CD14-positive monocyte (primary cell): ENCODE measurements around the gene MRRF. TPM values are rescaled to one million over a fixed set of nuclear protein-coding genes. Genes with fewer than 3 reads are reported as not detected.

Source experiments
- DNase-seq, 3 donors: peaks; one replicate each; pipeline ENCODE4 v3.0.0-alpha.2; 2011 to 2022
- H2AFZ ChIP-seq: 2 replicates; pipeline ENCODE4 v1.6.0; 2012; ENCODE audit warnings: mild to moderate bottlenecking, low read depth, low read length, inconsistent platforms; ENCODE audit not compliant: insufficient read depth, poor library complexity, severe bottlenecking
- H3K27ac ChIP-seq, 2 donors: 1 replicate in 1 of 2; 2 replicates in 1 of 2; pipeline ENCODE4 v1.5.1; 2012 to 2013; ENCODE audit warnings: low read length in 2 of 2, control low read depth in 1 of 2, inconsistent platforms in 1 of 2, low read depth in 1 of 2, mild to moderate bottlenecking in 1 of 2
- H3K27me3 ChIP-seq, 2 donors: one replicate each; pipeline versions ENCODE4 v1.6.0 to v1.6.1; 2011 to 2013; ENCODE audit warnings: low read length in 2 of 2; ENCODE audit not compliant: control insufficient read depth in 2 of 2, insufficient read depth in 2 of 2
- H3K36me3 ChIP-seq, 2 donors: replicated peaks in 1 of 2; 1 replicate in 1 of 2; 2 replicates in 1 of 2; pipeline versions ENCODE4 v1.5.1 to v1.6.1; 2012 to 2013; ENCODE audit warnings: low read length in 2 of 2, control low read depth in 1 of 2, inconsistent platforms in 1 of 2, mild to moderate bottlenecking in 1 of 2; ENCODE audit not compliant: insufficient read depth in 2 of 2, control insufficient read depth in 1 of 2
- H3K4me1 ChIP-seq, 2 donors: 1 replicate in 1 of 2; 2 replicates in 1 of 2; pipeline versions ENCODE4 v1.5.1 to v1.6.1; 2012 to 2013; ENCODE audit warnings: low read length in 2 of 2, control low read depth in 1 of 2, inconsistent platforms in 1 of 2, mild to moderate bottlenecking in 1 of 2, moderate library complexity in 1 of 2; ENCODE audit not compliant: insufficient read depth in 2 of 2, control insufficient read depth in 1 of 2
- H3K4me2 ChIP-seq: replicated peaks from 2 replicates; pipeline ENCODE3; 2012; ENCODE audit warnings: low read length, moderate library complexity, mild to moderate bottlenecking; ENCODE audit not compliant: poor library complexity, severe bottlenecking; ENCODE audit errors: extremely low read depth
- H3K4me3 ChIP-seq, 3 experiments: fragments of 200-600 bp in 1 of 3; sonication (generic) in 1 of 3; replicated peaks in 1 of 3; 1 replicate in 2 of 3; 2 replicates in 1 of 3; pipeline ENCODE4 v1.5.1; 2011 to 2013; ENCODE audit warnings: low read length in 3 of 3, mild to moderate bottlenecking in 3 of 3, control low read depth in 2 of 3, low read depth in 2 of 3, inconsistent platforms in 1 of 3, moderate library complexity in 1 of 3
- H3K79me2 ChIP-seq: 2 replicates; pipeline ENCODE4 v1.6.0; 2012; ENCODE audit warnings: mild to moderate bottlenecking, control low read depth, inconsistent platforms, low read length, moderate library complexity; ENCODE audit not compliant: insufficient read depth
- H3K9ac ChIP-seq: 2 replicates; pipeline ENCODE4 v1.6.0; 2017; ENCODE audit warnings: low read length, mild to moderate bottlenecking; ENCODE audit not compliant: insufficient read depth, poor library complexity, severe bottlenecking
- H3K9me3 ChIP-seq, 2 donors: replicated peaks in 1 of 2; 1 replicate in 1 of 2; 2 replicates in 1 of 2; pipeline versions ENCODE4 v1.5.1 to v1.6.1; 2012 to 2013; ENCODE audit warnings: low read length in 2 of 2, control low read depth in 1 of 2; ENCODE audit not compliant: control insufficient read depth in 1 of 2, insufficient read depth in 1 of 2
- H4K20me1 ChIP-seq: 2 replicates; pipeline ENCODE4 v1.6.0; 2012; ENCODE audit warnings: mild to moderate bottlenecking, low read length, control low read depth, moderate library complexity; ENCODE audit not compliant: insufficient read depth
- H3K27ac Mint-ChIP-seq, 7 donors: one replicate each; pipeline ENCODE4 v1.8.0; 2020; ENCODE audit warnings: mild to moderate bottlenecking in 7 of 7, mixed read lengths in 7 of 7, moderate library complexity in 6 of 7, inconsistent platforms in 2 of 7
- H3K27me3 Mint-ChIP-seq, 3 donors: one replicate each; pipeline ENCODE4 v1.8.0; 2021 to 2022; ENCODE audit warnings: low read depth in 3 of 3, mild to moderate bottlenecking in 3 of 3, mixed read lengths in 3 of 3, moderate library complexity in 3 of 3, inconsistent platforms in 1 of 3
- H3K36me3 Mint-ChIP-seq, 2 donors: one replicate each; pipeline ENCODE4 v1.8.0; 2020; ENCODE audit warnings: mixed read lengths in 2 of 2, inconsistent platforms in 1 of 2, mild to moderate bottlenecking in 1 of 2
- H3K4me1 Mint-ChIP-seq: one replicate; pipeline ENCODE4 v1.8.0; 2020; ENCODE audit warnings: mild to moderate bottlenecking, mixed read lengths
- H3K4me3 Mint-ChIP-seq, 2 donors: one replicate each; pipeline ENCODE4 v1.8.0; 2020; ENCODE audit warnings: mild to moderate bottlenecking in 2 of 2, mixed read lengths in 2 of 2, moderate library complexity in 1 of 2
- H3K9me3 Mint-ChIP-seq, 7 donors: one replicate each; pipeline ENCODE4 v1.8.0; 2020 to 2022; ENCODE audit warnings: mixed read lengths in 7 of 7, mild to moderate bottlenecking in 6 of 7, moderate library complexity in 6 of 7, inconsistent platforms in 2 of 7
- WGBS: methylation state at CpG from one replicate; pipeline ENCODE4 v1.1.5; 2013; ENCODE audit warnings: missing lambda C conversion rate; ENCODE audit not compliant: insufficient coverage; 5-methylcytosine and 5-hydroxymethylcytosine counted together
- intact Hi-C, 2 donors: fragments of 100-400 bp; cut with micrococcal nuclease; formaldehyde crosslinking; loops; one replicate each; pipeline versions ENCODE4 v1.15.0 to v1.15.1; 2023
- polyA plus RNA-seq, 3 donors: library from polyadenylated mRNA; depleted of rRNA in 1 of 3; unstranded in 2 of 3; stranded (reverse) in 1 of 3; fragments of 300-500 nt in 2 of 3; fragments of >200 nt in 1 of 3; fragmentation: Illumina TruSeq in 2 of 3; gene quantifications; 1 replicate in 2 of 3; 2 replicates in 1 of 3; pipeline ENCODE4 v1.2.3, GENCODE V29; 2012 to 2021
- TF ChIP-seq, protein P1 (sequence below): fragments of 200-600 bp; IDR thresholded peaks from one replicate; pipeline ENCODE4 v1.8.0; 2022; ENCODE audit warnings: antibody characterized with exemption, mild to moderate bottlenecking

The MRRF gene
- polyA plus RNA-seq, 3 donors = 16.0 to 34.4 (median 16.2) TPM

DNA sequence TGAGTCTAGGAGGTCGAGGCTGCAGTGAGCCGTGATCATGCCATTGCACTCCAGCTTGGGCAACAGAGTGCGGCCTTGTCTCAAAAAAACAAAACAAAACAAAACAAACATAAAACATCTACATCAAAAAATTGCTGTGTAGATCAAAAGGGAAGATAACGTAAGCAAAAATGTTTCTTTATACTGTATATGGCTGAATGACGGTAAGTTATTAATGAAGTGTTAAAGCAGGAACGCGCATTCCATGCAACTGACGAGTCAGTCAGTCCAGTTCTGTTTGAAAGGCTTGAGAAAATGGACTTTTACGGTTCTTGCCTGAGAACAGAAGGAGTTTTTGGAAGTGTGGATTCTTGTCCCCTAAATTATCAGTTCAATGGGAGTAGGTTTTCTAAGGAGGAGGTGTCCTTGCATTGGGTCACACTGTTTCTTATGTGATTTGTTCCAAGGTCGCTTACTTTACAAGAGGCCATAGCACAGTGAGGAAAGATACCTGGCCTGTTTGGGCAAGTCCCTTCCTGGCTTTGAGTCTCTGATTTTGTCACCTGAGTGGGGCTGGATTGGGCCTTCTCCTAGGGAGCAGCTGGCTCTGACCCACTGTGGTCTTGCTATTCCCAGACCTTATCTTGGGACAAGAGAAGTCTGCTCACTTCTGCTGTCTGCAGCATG, 99.6 kb downstream of the MRRF start:
- Histone ChIP-seq H3K79me2 (no peaks in the 10 kb centered on the region), H3K4me2 (no peak overlapping the region), H3K4me1 (peaks cover 0 to 2% of the 10 kb centered on the region in 2 donors), H2AFZ (no peak overlapping the region), H3K4me3 (no peak overlapping the region), H4K20me1 (no peaks in the 10 kb centered on the region), H3K9ac (no peak overlapping the region), H3K27ac (no peak overlapping the region), H3K36me3 (no peaks in the 10 kb centered on the region), H3K9me3 (no peaks in the 10 kb centered on the region), H3K27me3 (no peaks in the 10 kb centered on the region)
- DNase-seq = no peak
- intact Hi-C loops = no loop called here
- H3K27ac Mint-ChIP-seq = no peak overlapping the region
- 95% methylated on average over 6 of the region's 10 CpGs for WGBS
- H3K4me3 Mint-ChIP-seq = no peak overlapping the region
- H3K4me1 Mint-ChIP-seq = peaks cover 3% of the 10 kb centered on the region
- TF ChIP-seq, protein P1, sequence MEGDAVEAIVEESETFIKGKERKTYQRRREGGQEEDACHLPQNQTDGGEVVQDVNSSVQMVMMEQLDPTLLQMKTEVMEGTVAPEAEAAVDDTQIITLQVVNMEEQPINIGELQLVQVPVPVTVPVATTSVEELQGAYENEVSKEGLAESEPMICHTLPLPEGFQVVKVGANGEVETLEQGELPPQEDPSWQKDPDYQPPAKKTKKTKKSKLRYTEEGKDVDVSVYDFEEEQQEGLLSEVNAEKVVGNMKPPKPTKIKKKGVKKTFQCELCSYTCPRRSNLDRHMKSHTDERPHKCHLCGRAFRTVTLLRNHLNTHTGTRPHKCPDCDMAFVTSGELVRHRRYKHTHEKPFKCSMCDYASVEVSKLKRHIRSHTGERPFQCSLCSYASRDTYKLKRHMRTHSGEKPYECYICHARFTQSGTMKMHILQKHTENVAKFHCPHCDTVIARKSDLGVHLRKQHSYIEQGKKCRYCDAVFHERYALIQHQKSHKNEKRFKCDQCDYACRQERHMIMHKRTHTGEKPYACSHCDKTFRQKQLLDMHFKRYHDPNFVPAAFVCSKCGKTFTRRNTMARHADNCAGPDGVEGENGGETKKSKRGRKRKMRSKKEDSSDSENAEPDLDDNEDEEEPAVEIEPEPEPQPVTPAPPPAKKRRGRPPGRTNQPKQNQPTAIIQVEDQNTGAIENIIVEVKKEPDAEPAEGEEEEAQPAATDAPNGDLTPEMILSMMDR = no peak
- H3K27me3 Mint-ChIP-seq = peaks cover 0 to 5% (median 0%) of the 10 kb centered on the region in 3 donors
- H3K36me3 Mint-ChIP-seq = no peaks in the 10 kb centered on the region
- H3K9me3 Mint-ChIP-seq = peaks cover 0 to 4% (median 3%) of the 10 kb centered on the region in 7 donors

DNA sequence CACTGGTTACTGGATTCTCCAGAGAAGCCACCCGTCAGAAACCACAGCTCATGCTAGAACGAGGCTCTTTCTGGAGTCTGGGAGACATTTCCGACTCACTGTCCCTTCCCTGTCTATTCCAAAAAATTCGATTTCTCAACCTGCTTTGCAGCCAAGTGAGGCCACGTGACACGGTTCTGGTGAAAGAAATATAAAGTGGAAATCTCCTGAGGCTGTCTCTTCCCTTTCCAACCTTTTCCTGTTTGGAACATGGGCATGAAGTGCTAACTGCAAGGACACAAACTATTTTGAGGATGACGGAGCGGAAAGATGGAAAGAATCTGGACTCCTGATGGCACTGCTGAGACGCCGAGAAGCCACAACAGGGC, 100.1 kb downstream of the MRRF start:
- no peak for DNase-seq
- peaks cover 0 to 4% (median 3%) of the 10 kb centered on the region in 7 donors for H3K9me3 Mint-ChIP-seq
- 98% methylated on average over 4 of the region's 10 CpGs for WGBS
- intact Hi-C loops = no loop called here
- Histone ChIP-seq H3K9me3 (no peaks in the 10 kb centered on the region), H3K79me2 (no peaks in the 10 kb centered on the region), H3K4me3 (no peak overlapping the region), H3K27ac (no peak overlapping the region), H3K4me2 (no peak overlapping the region), H2AFZ (no peak overlapping the region), H3K4me1 (peaks cover 4% of the 10 kb centered on the region in 2 donors), H4K20me1 (no peaks in the 10 kb centered on the region), H3K36me3 (no peaks in the 10 kb centered on the region), H3K27me3 (no peaks in the 10 kb centered on the region), H3K9ac (no peak overlapping the region)
- TF ChIP-seq, protein P1 = no peak
- H3K4me1 Mint-ChIP-seq = peaks cover 4% of the 10 kb centered on the region
- H3K36me3 Mint-ChIP-seq = no peaks in the 10 kb centered on the region
- H3K27me3 Mint-ChIP-seq = peaks cover 0 to 5% (median 0%) of the 10 kb centered on the region in 3 donors
- H3K27ac Mint-ChIP-seq = no peak overlapping the region
- H3K4me3 Mint-ChIP-seq = no peak overlapping the region
